ENCODE measurements around the gene SNRPF. TPM values are rescaled to one million over a fixed set of nuclear protein-coding genes. Genes with fewer than 3 reads are reported as not detected.

The SNRPF gene
- total RNA-seq, 4 donors from 2014 or later = 4.3 to 7.1 (median 4.6) TPM

GRCh38 chr12:95887311-95887710, 28.6 kb downstream of the SNRPF start:
- Histone ChIP-seq H3K4me1 (no peaks in the 10 kb centered on the region), H3K9me3 (no peaks in the 10 kb centered on the region), H3K36me3 (no peaks in the 10 kb centered on the region), H3K27ac (no peak overlapping the region), H3K27me3 (no peaks in the 10 kb centered on the region), H3K4me3 (no peak overlapping the region)
- 73 to 80% methylated on average over 5 of the region's 5 CpGs for WGBS, 2 donors (ENCODE audit: low coverage in 1 of 2)
- TF ChIP-seq CTCF (IDR thresholded peaks at IDR 0.05) (no peak), EP300 (IDR thresholded peaks at IDR 0.05) (no peak), POLR2AphosphoS5 (IDR thresholded peaks at IDR 0.05) (no peak), POLR2A (IDR thresholded peaks at IDR 0.05) (no peak)
- no peak for ATAC-seq

- no peaks in the 10 kb centered on the region for H3K9me3 ChIP-seq
- no peak overlapping the region for H3K4me3 ChIP-seq
- H3K27ac ChIP-seq = no peak overlapping the region
- H3K36me3 ChIP-seq = no peaks in the 10 kb centered on the region
- no peaks in the 10 kb centered on the region for H3K4me1 ChIP-seq
- no peak for ATAC-seq
- H3K27me3 ChIP-seq = no peaks in the 10 kb centered on the region
- TF ChIP-seq CTCF (IDR thresholded peaks at IDR 0.05) = no peak
- no peak for TF ChIP-seq POLR2A (IDR thresholded peaks at IDR 0.05)
- no peak for TF ChIP-seq POLR2AphosphoS5 (IDR thresholded peaks at IDR 0.05)
- no peak for TF ChIP-seq EP300 (IDR thresholded peaks at IDR 0.05)
- 69 to 79% methylated on average over 3 of the region's 3 CpGs for WGBS, 2 donors (ENCODE audit: low coverage in 1 of 2)
Measured at GRCh38 chr12:95890958-95891357, 32.2 kb downstream of the SNRPF start.

- Histone ChIP-seq H3K4me3 (no peak overlapping the region), H3K9me3 (no peaks in the 10 kb centered on the region), H3K27ac (no peak overlapping the region), H3K4me1 (no peaks in the 10 kb centered on the region), H3K27me3 (no peaks in the 10 kb centered on the region), H3K36me3 (no peaks in the 10 kb centered on the region)
- ATAC-seq = no peak
- TF ChIP-seq POLR2AphosphoS5 (IDR thresholded peaks at IDR 0.05) (no peak), POLR2A (IDR thresholded peaks at IDR 0.05) (no peak), EP300 (IDR thresholded peaks at IDR 0.05) (no peak), CTCF (IDR thresholded peaks at IDR 0.05) (no peak)
- 73 to 74% methylated on average over 3 to 4 of the region's 4 CpGs for WGBS, 2 donors (ENCODE audit: low coverage in 1 of 2)
Measured at GRCh38 chr12:95896846-95897245, 38.1 kb downstream of the SNRPF start.

GRCh38 chr12:95898081-95898480, 39.3 kb downstream of the SNRPF start:
- no peak for ATAC-seq
- Histone ChIP-seq H3K4me3 (no peak overlapping the region), H3K4me1 (no peaks in the 10 kb centered on the region), H3K27me3 (no peaks in the 10 kb centered on the region), H3K9me3 (peaks cover 0 to 7% (median 0%) of the 10 kb centered on the region in 3 donors), H3K27ac (no peak overlapping the region), H3K36me3 (no peaks in the 10 kb centered on the region)
- WGBS, 2 donors (ENCODE audit: low coverage in 1 of 2) = 70 to 78% methylated on average over 3 to 4 of the region's 4 CpGs
- no peak for TF ChIP-seq POLR2AphosphoS5 (IDR thresholded peaks at IDR 0.05)
- TF ChIP-seq EP300 (IDR thresholded peaks at IDR 0.05) = no peak
- TF ChIP-seq CTCF (IDR thresholded peaks at IDR 0.05) = no peak
- no peak for TF ChIP-seq POLR2A (IDR thresholded peaks at IDR 0.05)

GRCh38 chr12:95908573-95908972, 49.8 kb downstream of the SNRPF start:
- H3K36me3 ChIP-seq = no peaks in the 10 kb centered on the region
- TF ChIP-seq EP300 (IDR thresholded peaks at IDR 0.05) (no peak), CTCF (IDR thresholded peaks at IDR 0.05) (no peak), POLR2A (IDR thresholded peaks at IDR 0.05) (no peak), POLR2AphosphoS5 (IDR thresholded peaks at IDR 0.05) (no peak)
- H3K27me3 ChIP-seq = peaks cover 9% of the 10 kb centered on the region
- no peak overlapping the region for H3K4me3 ChIP-seq
- no peak for ATAC-seq
- no peaks in the 10 kb centered on the region for H3K9me3 ChIP-seq
- H3K4me1 ChIP-seq = no peaks in the 10 kb centered on the region
- H3K27ac ChIP-seq = no peak overlapping the region
